IPS-18a (cell line): ENCODE data around the gene CCR3.

Source experiments
- H3K27ac ChIP-seq: one replicate; pipeline ENCODE4 v1.5.1; 2013; ENCODE audit warnings: low read length
- H3K27me3 ChIP-seq: one replicate; pipeline ENCODE4 v1.6.1; 2013; ENCODE audit warnings: mild to moderate bottlenecking, low read length; ENCODE audit not compliant: control insufficient read depth, insufficient read depth
- H3K36me3 ChIP-seq: one replicate; pipeline ENCODE4 v1.6.1; 2013; ENCODE audit warnings: low read depth, low read length; ENCODE audit not compliant: control insufficient read depth
- H3K4me1 ChIP-seq: one replicate; pipeline ENCODE4 v1.6.1; 2013; ENCODE audit warnings: low read depth, low read length; ENCODE audit not compliant: control insufficient read depth
- H3K4me3 ChIP-seq: one replicate; pipeline ENCODE4 v1.5.1; 2013; ENCODE audit warnings: low read length
- H3K9ac ChIP-seq: one replicate; pipeline ENCODE4 v1.6.1; 2013; ENCODE audit warnings: mild to moderate bottlenecking, low read length, moderate library complexity
- H3K9me3 ChIP-seq: one replicate; pipeline ENCODE4 v1.6.1; 2013; ENCODE audit warnings: low read depth, low read length; ENCODE audit not compliant: control insufficient read depth

Gene CCR3

DNA sequence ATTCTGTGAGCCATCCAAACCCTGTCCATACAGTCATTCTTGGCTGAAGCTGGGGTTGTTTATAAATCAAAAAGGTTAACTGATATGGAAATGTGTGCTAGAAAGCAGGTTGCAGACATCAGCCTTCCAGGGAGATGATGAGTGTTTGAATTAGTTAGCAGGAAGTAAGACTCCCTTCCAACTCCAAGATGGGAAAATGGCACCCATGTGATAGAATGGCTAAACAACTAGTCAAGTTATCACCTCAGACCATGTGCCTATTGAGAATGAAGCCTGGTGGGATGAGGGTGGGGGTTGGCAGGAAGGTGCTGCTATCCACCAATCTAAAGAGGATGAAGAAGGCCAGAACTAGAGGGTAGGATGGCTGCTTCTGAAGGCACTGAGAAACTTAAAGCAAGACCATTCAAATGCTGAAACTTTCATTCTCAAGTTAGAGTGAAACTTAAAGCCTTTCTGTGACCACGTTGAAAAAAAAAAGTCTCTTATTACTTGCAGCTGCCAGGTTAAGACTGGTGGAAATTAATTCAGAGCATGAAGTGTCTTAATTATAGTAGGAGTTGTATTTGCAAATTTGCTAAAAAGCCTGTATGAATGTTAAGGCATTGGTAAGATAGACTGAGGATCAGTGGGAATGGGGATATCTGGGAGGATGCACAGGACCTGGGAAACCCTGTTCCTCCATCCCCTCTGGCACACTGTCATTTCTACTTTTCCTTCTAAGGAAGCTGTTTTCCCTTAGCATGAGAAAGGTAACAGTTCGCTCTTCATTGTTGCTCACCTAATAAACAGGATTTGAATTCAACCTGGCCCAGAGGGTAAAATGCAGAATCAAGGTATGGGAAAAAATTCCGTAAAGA is 36.8 kb downstream of the CCR3 start:
- H3K4me1 ChIP-seq, result no peaks in the 10 kb centered on the region

DNA sequence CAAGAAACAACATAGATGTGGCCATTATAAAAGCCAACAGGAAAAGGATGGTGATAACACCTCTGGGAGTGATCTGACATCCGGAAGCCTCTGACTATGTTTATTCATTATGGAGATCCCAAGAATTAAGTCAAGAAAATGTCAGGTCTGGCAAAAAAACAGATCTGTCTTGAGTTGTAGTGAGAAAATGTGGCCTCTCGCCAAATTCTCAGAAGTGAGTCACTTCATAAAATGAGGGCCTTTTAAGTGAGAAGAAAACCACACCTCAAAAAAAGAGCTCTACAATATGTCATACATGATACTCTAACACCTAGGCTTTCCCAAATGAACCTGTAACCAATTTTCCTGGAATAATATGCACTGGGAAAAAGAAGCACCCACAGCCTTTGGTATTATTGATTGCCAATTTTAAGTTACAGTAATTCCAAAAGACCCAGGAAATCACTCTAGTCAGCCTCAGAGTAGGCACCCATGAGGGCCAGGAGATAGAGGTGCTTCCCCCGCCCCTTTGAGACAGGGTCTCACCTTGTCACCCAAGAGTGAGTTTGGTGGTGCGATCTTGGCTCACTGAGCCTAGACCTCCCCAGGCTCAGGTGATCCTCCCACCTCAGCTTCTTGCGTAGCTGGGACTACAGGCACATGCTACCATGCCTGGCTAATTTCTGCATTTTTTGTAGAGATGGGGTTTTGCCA is 38.0 kb downstream of the CCR3 start:
- no peak overlapping the region for H3K9ac ChIP-seq
- no peaks in the 10 kb centered on the region for H3K36me3 ChIP-seq
- H3K27ac ChIP-seq, result no peak overlapping the region
- H3K4me1 ChIP-seq, result no peaks in the 10 kb centered on the region
- no peaks in the 10 kb centered on the region for H3K27me3 ChIP-seq
- no peaks in the 10 kb centered on the region for H3K9me3 ChIP-seq
- H3K4me3 ChIP-seq, result no peak overlapping the region

More for the DNA sequence above, 36.8 kb downstream of the CCR3 start:
- Histone ChIP-seq H3K36me3 (no peaks in the 10 kb centered on the region), H3K27ac (no peak overlapping the region), H3K9me3 (no peaks in the 10 kb centered on the region), H3K4me3 (no peak overlapping the region), H3K9ac (no peak overlapping the region), H3K27me3 (no peaks in the 10 kb centered on the region)

DNA sequence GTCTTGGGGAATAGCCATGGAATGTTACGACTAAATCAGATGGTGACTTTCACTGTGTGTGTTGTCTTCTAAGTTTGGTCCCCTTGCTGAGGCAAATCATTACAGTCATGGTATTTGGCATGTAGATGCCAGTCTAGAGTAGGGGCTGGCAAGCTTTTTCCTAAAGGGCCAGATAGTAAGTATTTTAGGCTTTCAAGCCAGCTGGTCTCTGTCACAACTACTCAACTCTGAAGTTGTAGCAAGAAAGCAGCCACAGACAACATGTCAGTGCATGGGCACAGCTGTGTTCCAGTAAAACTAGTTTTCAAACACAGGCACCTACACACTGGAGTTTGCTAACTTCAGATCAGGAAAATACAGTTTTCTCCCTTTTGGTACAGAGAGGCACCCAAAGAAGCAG is 39.3 kb downstream of the CCR3 start:
- no peaks in the 10 kb centered on the region for H3K4me1 ChIP-seq
- no peaks in the 10 kb centered on the region for H3K27me3 ChIP-seq
- H3K9me3 ChIP-seq, result no peaks in the 10 kb centered on the region
- H3K27ac ChIP-seq, result no peak overlapping the region
- no peaks in the 10 kb centered on the region for H3K36me3 ChIP-seq
- H3K9ac ChIP-seq, result no peak overlapping the region
- no peak overlapping the region for H3K4me3 ChIP-seq

DNA sequence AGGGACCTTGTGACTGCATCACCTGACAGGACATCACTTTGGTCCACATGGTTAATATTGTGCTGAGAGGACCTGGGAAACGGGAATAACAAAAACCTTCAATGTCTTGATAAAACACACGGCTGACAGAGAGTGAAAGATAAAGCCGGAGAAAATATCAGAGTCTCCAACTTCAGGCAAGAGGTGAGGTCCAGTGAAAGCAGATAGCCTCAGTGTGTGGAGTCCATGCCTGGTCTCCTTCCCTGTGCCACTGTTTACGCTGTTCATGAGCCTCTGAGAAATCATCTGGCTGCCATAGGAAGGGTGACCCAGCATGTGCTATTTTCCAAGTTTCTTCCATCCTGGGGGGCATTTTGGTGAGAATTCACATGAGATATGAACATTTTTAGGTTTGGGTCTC is 39.8 kb downstream of the CCR3 start:
- no peak overlapping the region for H3K9ac ChIP-seq
- H3K9me3 ChIP-seq, result no peaks in the 10 kb centered on the region
- H3K27me3 ChIP-seq, result no peaks in the 10 kb centered on the region
- no peak overlapping the region for H3K27ac ChIP-seq
- H3K4me3 ChIP-seq, result no peak overlapping the region
- H3K36me3 ChIP-seq, result no peaks in the 10 kb centered on the region
- H3K4me1 ChIP-seq, result no peaks in the 10 kb centered on the region

DNA sequence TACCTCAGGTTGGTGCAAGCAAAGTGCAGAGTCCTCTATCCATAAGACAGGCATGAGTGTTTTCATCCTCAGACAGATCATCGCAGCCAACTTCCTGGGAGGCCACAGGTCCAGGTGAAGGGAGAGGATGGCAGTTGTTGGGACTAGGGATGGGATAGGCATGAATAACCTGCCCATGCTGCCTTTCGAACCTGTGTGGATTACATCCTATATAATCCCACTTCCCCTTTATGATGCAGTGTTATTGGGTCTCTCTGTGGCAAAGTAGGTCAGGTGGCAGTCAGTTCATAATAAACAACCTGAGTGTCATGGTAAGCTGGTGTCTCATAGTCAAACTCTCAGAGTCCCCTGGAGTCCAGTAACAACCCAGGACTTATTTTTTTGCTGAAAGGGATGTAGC is 40.4 kb downstream of the CCR3 start:
- Histone ChIP-seq H3K27me3 (no peaks in the 10 kb centered on the region), H3K36me3 (no peaks in the 10 kb centered on the region), H3K27ac (no peak overlapping the region)

DNA sequence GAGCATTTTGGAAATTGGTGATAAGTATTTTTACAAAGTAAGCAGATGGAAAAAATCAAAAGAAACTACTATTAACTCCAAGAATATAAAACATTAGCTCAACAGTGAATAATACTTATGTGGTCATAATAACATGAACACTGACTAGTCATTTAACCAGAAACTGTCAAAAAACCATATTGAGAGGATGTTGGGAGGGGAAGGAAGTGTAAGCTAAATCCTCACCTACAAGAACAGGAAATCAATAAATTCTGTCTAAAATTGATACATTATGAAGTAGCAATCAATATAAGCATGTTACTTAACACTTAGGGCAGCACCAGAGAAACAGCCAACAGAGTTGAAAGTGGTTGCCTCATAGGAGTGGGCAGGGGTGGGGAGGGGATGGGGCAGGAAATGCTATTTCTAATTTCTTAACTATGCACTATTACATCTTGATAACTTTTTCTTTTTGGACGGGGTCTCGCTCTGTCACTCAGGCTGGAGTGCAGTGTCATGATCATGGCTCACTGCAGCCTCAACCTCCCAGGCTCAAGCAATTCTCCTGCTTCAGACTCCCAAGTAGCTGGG is 41.7 kb downstream of the CCR3 start:
- Histone ChIP-seq H3K9me3 (no peaks in the 10 kb centered on the region), H3K27me3 (no peaks in the 10 kb centered on the region), H3K4me3 (no peak overlapping the region), H3K36me3 (no peaks in the 10 kb centered on the region), H3K27ac (no peak overlapping the region), H3K9ac (no peak overlapping the region), H3K4me1 (no peaks in the 10 kb centered on the region)

More for the DNA sequence above, 40.4 kb downstream of the CCR3 start:
- Histone ChIP-seq H3K9me3 (no peaks in the 10 kb centered on the region), H3K4me1 (no peaks in the 10 kb centered on the region), H3K9ac (no peak overlapping the region), H3K4me3 (no peak overlapping the region)

DNA sequence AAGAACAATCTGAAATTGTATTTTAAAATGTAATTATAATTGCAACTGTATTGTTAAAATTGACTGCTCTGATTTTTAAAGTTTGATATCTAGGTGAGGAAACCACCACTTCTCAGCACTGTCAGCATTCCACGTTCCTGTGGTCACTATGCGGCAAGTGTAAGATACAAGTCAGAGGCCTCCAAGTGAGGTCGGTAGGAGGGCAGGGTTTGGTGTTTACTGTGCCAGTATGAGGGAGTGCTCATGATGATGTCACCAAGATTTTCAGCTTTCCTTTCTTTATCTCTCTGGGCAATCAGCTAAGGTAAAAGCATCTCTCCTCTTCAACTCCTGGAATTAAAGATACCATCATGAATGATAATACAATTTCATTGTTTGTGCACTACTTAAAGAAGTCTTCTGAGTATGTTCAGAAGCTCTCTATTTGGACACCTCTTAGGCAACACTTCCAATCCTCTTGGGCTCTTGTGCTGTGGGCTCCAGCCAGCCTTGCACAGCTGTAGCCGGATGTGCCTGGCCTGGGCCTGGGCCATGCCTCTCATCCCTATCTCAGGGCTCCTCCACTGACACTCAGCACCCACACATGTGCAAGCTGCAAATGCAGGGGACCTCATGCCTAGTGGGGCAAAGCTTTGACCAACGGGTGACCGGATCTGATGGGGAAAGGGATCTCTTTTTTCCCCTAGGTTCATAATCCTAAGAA is 42.9 kb downstream of the CCR3 start:
- no peaks in the 10 kb centered on the region for H3K27me3 ChIP-seq
- no peak overlapping the region for H3K4me3 ChIP-seq
- no peaks in the 10 kb centered on the region for H3K9me3 ChIP-seq
- no peaks in the 10 kb centered on the region for H3K4me1 ChIP-seq
- no peaks in the 10 kb centered on the region for H3K36me3 ChIP-seq
- H3K9ac ChIP-seq, result no peak overlapping the region
- H3K27ac ChIP-seq, result no peak overlapping the region

DNA sequence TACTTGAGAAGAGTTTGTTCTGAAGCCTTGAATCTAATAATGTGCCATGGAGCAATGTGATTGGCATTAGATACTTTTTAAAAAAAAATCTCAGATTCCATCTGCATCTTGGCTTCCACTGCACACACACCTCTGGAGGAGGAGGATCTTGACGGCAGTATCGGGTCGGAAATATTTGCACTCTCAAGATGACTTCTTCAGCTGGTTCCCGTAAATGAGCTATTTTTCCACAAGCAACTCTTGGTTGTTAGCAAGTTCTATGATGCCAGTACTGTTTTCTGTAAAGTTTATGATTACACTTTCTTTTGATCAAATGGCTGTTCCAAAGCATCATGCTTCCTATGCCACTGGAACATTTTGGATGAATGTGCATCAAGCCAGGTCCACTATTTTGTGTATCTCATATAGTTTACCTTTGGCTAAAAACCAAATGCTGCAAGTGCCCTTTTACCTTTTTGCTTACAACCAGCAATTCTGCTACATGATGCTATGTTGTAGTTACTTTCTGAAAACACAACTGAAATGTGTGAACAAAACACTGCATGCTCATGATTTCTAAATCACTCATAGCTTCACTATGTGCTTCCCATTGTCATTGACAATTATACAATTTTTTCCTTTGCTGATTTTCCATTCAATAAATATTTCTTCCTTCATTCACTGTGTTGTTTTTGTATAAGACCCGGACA is 43.8 kb downstream of the CCR3 start:
- no peak overlapping the region for H3K4me3 ChIP-seq
- no peaks in the 10 kb centered on the region for H3K9me3 ChIP-seq
- H3K27me3 ChIP-seq, result no peaks in the 10 kb centered on the region
- no peak overlapping the region for H3K27ac ChIP-seq
- no peaks in the 10 kb centered on the region for H3K36me3 ChIP-seq
- no peaks in the 10 kb centered on the region for H3K4me1 ChIP-seq
- H3K9ac ChIP-seq, result no peak overlapping the region

DNA sequence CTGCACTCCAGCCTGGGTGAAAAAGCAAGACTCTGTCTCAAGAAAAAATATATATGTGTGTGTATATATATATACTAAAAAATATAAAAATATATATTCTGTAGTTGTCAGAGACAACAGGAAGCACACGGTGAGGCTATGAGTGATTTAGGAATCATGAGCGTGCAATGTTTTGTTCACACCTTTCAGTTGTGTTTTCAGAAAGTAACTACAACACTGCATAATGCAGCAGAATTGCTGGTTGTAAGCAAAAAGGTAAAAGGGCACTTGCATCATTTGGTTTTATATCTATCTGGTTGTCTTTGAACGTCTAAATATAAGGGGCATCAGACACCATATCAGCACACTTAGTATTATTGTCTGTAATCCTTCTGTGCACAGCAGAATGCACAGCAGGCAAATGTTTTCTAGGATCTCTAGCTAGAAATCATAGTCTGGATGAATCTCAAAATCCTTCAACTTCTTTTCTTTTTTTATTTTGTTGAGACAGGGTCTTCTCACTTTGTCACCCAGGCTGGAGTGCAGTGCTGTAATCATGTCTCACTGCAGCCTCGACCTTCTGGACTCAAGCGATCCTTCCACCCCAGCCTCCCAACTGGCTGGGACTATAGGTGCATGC is 44.8 kb downstream of the CCR3 start:
- Histone ChIP-seq H3K27ac (no peak overlapping the region), H3K4me1 (no peaks in the 10 kb centered on the region), H3K9me3 (no peaks in the 10 kb centered on the region), H3K4me3 (no peak overlapping the region), H3K36me3 (no peaks in the 10 kb centered on the region), H3K9ac (no peak overlapping the region), H3K27me3 (no peaks in the 10 kb centered on the region)

DNA sequence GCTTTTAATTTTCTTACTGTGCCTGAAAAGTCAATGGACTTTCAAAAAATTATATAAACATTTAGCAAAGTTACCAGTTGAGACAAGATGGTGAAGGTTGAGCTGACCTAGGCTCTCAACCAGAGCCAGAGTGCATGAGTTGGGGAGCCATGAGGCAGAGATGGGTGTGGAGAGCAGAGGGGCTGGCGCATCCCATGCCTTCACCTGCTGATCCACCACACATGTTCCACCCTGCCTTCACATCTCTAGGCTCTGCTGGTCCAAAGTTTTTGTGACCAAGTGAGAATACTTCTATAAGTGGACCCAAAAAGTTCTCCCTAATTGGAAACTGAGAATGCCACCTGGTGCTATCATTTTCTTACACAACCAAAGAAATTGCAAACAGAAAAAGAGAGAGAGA is 47.3 kb downstream of the CCR3 start:
- Histone ChIP-seq H3K9me3 (no peaks in the 10 kb centered on the region), H3K27me3 (no peaks in the 10 kb centered on the region), H3K27ac (no peak overlapping the region), H3K9ac (no peak overlapping the region), H3K4me1 (no peaks in the 10 kb centered on the region), H3K4me3 (no peak overlapping the region), H3K36me3 (no peaks in the 10 kb centered on the region)

DNA sequence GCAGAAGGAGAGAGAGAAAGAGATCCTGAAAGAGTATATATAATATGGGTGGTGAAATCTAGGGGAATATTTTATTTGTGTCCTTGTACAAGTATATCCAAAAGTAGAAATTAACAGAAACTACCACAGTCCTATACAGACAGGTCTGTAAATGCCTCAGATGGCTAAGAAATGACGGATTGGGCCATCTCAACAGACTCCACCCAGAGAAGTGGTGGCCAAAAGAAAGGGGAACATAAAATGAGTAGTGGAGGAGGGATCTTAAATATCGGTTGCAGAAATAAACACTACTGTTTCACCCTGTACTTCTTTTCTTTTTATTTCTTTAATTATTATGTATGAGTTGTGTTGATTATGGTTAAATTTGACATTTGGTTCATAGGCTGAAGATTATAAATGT is 47.7 kb downstream of the CCR3 start:
- Histone ChIP-seq H3K36me3 (no peaks in the 10 kb centered on the region), H3K9me3 (no peaks in the 10 kb centered on the region), H3K4me1 (no peaks in the 10 kb centered on the region), H3K27ac (no peak overlapping the region), H3K4me3 (no peak overlapping the region), H3K27me3 (no peaks in the 10 kb centered on the region), H3K9ac (no peak overlapping the region)
